Measurements from ENCODE around the gene ALDH1A2. TPM values are rescaled to one million over a fixed set of nuclear protein-coding genes. Genes with fewer than 3 reads are reported as not detected.
"Not testable (repeated sequence)": the region's sequence is repeated elsewhere in the genome, so short reads cannot be mapped to it uniquely, and the experiment has no call there.

The ALDH1A2 gene
- 53.0 TPM for polyA plus RNA-seq (2012; ENCODE audit: insufficient read depth, insufficient read length)

GRCh38 chr15:58065445-58066041 lies at the start of gene ALDH1A2:
Gene ALDH1A2, minus strand, starts transcription at chr15:58065711. Its CDS starts 61 bp downstream, at chr15:58065650.
- no peak within 1 kb of the TSS for H3K4me3 ChIP-seq (ENCODE audit: low read length)
- DNase-seq (ENCODE audit: low read depth, low spot score) = no peak

GRCh38 chr15:58114812-58115211 lies 49.3 kb upstream of the ALDH1A2 start:
- no peak overlapping the region for H3K4me3 ChIP-seq (ENCODE audit: low read length)
- no peak for DNase-seq (ENCODE audit: low read depth, low spot score)

GRCh38 chr15:58114388-58114787 lies 48.9 kb upstream of the ALDH1A2 start:
- no peak overlapping the region for H3K4me3 ChIP-seq (ENCODE audit: low read length)
- no peak for DNase-seq (ENCODE audit: low read depth, low spot score)

- DNase-seq (ENCODE audit: low read depth, low spot score); H3K4me3 ChIP-seq (ENCODE audit: low read length): not testable (repeated sequence)
Measured at GRCh38 chr15:58113358-58113757, 47.8 kb upstream of the ALDH1A2 start.

GRCh38 chr15:58111718-58112104 lies 46.2 kb upstream of the ALDH1A2 start:
- no peak for DNase-seq (ENCODE audit: low read depth, low spot score)
- no peak overlapping the region for H3K4me3 ChIP-seq (ENCODE audit: low read length)

- H3K4me3 ChIP-seq (ENCODE audit: low read length) = no peak overlapping the region
- DNase-seq (ENCODE audit: low read depth, low spot score) = no peak
Measured at GRCh38 chr15:58110999-58111717, 45.6 kb upstream of the ALDH1A2 start.

GRCh38 chr15:58109419-58109818 lies 43.9 kb upstream of the ALDH1A2 start:
- no peak for DNase-seq (ENCODE audit: low read depth, low spot score)
- H3K4me3 ChIP-seq (ENCODE audit: low read length) = no peak overlapping the region

GRCh38 chr15:58108117-58108516 lies 42.6 kb upstream of the ALDH1A2 start:
- H3K4me3 ChIP-seq (ENCODE audit: low read length) = no peak overlapping the region
- no peak for DNase-seq (ENCODE audit: low read depth, low spot score)

- no peak for DNase-seq (ENCODE audit: low read depth, low spot score)
- H3K4me3 ChIP-seq (ENCODE audit: low read length) = no peak overlapping the region
Measured at GRCh38 chr15:58103482-58103881, 38.0 kb upstream of the ALDH1A2 start.

GRCh38 chr15:58096529-58097084 lies 31.1 kb upstream of the ALDH1A2 start:
- no peak for DNase-seq (ENCODE audit: low read depth, low spot score)
- no peak overlapping the region for H3K4me3 ChIP-seq (ENCODE audit: low read length)

- no peak for DNase-seq (ENCODE audit: low read depth, low spot score)
- no peak overlapping the region for H3K4me3 ChIP-seq (ENCODE audit: low read length)
Measured at GRCh38 chr15:58095415-58095814, 29.9 kb upstream of the ALDH1A2 start.

- no peak for DNase-seq (ENCODE audit: low read depth, low spot score)
- no peak overlapping the region for H3K4me3 ChIP-seq (ENCODE audit: low read length)
Measured at GRCh38 chr15:58087871-58088270, 22.4 kb upstream of the ALDH1A2 start.

- H3K4me3 ChIP-seq (ENCODE audit: low read length) = no peak overlapping the region
- no peak for DNase-seq (ENCODE audit: low read depth, low spot score)
Measured at GRCh38 chr15:58086491-58086890, 21.0 kb upstream of the ALDH1A2 start.

GRCh38 chr15:58083526-58083925 lies 18.0 kb upstream of the ALDH1A2 start:
- DNase-seq (ENCODE audit: low read depth, low spot score) = no peak
- no peak overlapping the region for H3K4me3 ChIP-seq (ENCODE audit: low read length)

- H3K4me3 ChIP-seq (ENCODE audit: low read length) = no peak overlapping the region
Measured at GRCh38 chr15:58081891-58082290, 16.4 kb upstream of the ALDH1A2 start.

GRCh38 chr15:58081456-58081855 lies 15.9 kb upstream of the ALDH1A2 start:
- DNase-seq (ENCODE audit: low read depth, low spot score) = no peak
- H3K4me3 ChIP-seq (ENCODE audit: low read length) = no peak overlapping the region

More at GRCh38 chr15:58081891-58082290, 16.4 kb upstream of the ALDH1A2 start:
- DNase-seq (ENCODE audit: low read depth, low spot score) = no peak

GRCh38 chr15:58080959-58081358 lies 15.4 kb upstream of the ALDH1A2 start:
- H3K4me3 ChIP-seq (ENCODE audit: low read length); DNase-seq (ENCODE audit: low read depth, low spot score): not testable (repeated sequence)

GRCh38 chr15:58080398-58080797 lies 14.9 kb upstream of the ALDH1A2 start:
- DNase-seq (ENCODE audit: low read depth, low spot score) = no peak
- H3K4me3 ChIP-seq (ENCODE audit: low read length) = no peak overlapping the region

- no peak overlapping the region for H3K4me3 ChIP-seq (ENCODE audit: low read length)
- no peak for DNase-seq (ENCODE audit: low read depth, low spot score)
Measured at GRCh38 chr15:58078591-58078990, 13.1 kb upstream of the ALDH1A2 start.

- DNase-seq (ENCODE audit: low read depth, low spot score) = peak; percentile 18
Measured at GRCh38 chr15:58077427-58077826, 11.9 kb upstream of the ALDH1A2 start.

More at GRCh38 chr15:58077427-58077826, 11.9 kb upstream of the ALDH1A2 start:
- H3K4me3 ChIP-seq (ENCODE audit: low read length) = no peak overlapping the region

Measured in Jurkat, Clone E6-1 (cell line).